Loucy (cell line): Measurements from ENCODE around the gene SERTM1.

ENCODE experiments used
- CTCF ChIP-seq: fragments of 200-600 bp; sonication (generic); conservative IDR thresholded peaks from 2 replicates; pipeline ENCODE4 v1.5.1; 2014; ENCODE audit warnings: mild to moderate bottlenecking, antibody characterized with exemption, low read length
- EZH2phosphoT487 ChIP-seq: fragments of 200-600 bp; IDR thresholded peaks from 2 replicates; pipeline ENCODE4 v1.6.1; 2018; ENCODE audit warnings: antibody characterized with exemption, mild to moderate bottlenecking, moderate library complexity, borderline replicate concordance

DNA sequence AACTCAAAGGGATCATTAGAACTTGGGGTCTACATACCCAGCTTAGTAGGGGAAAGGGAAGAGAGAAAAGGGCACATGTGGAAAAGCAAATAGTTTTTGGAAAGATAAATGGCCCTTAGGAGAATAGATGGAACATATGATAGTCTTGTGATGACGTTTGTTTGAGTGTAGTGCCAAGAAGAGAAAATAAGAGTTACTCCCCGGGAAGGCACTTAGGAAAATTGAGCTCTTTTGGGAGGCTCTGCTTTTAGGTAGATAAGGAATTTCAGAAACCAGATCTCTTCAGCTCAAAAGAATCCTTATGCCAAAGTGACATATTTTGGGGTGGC, 44.8 kb upstream of the SERTM1 start:
- TF ChIP-seq CTCF = no peak
- TF ChIP-seq EZH2phosphoT487 = no peak
